ENCODE measurements around the gene VGF.

Gene VGF

DNA sequence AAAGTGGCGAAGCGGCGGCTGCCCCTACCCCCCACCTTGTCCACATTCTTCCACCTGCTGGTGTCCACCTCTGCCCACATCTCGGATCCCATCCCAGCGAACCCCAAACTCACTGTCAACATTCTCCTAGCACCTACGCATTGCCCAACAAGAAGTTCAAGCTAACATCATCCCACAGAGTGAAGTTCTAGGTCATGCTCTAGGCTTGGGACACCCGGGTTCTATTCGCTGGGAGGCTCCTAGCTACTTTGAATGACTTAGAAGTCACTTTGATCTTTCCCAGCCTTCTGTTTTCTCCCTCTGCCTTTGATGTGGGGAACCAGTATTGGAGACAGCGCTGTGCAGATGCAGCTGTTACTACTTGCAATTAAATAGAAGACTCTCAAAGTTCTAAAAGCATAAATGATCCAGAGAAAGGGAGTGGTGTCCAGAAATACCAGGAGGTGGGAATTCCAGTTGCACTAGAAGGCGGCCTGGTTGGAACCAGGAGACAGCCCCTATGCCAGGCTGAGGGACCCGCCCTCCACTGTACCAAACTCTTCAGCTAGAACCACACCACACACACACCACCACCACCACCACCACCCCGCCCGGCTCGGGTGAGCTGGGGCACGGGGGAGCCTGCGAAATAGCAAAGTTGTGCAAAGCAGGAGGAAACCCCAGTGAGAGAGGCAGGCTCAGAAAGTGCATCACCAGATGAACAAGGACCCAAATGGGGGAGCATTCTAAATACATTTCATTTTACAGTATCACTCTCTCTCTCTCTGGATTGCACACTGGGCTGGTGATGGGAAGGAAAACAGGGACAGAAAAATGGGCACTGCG is 5.5 kb upstream of the VGF start:
- CTCF ChIA-PET, result interaction anchor here (0.9 to 3.1 kb wide), 8 partner anchors 12 to 94 kb away, joined by 3 to 27 read pairs (median 6); no protein-coding TSS in a partner anchor
- POLR2A ChIA-PET, result no interaction called here
- TF ChIP-seq, protein P1, sequence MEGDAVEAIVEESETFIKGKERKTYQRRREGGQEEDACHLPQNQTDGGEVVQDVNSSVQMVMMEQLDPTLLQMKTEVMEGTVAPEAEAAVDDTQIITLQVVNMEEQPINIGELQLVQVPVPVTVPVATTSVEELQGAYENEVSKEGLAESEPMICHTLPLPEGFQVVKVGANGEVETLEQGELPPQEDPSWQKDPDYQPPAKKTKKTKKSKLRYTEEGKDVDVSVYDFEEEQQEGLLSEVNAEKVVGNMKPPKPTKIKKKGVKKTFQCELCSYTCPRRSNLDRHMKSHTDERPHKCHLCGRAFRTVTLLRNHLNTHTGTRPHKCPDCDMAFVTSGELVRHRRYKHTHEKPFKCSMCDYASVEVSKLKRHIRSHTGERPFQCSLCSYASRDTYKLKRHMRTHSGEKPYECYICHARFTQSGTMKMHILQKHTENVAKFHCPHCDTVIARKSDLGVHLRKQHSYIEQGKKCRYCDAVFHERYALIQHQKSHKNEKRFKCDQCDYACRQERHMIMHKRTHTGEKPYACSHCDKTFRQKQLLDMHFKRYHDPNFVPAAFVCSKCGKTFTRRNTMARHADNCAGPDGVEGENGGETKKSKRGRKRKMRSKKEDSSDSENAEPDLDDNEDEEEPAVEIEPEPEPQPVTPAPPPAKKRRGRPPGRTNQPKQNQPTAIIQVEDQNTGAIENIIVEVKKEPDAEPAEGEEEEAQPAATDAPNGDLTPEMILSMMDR (IDR thresholded peaks at IDR 0.05; ENCODE audit: control extremely low read depth, extremely low read depth, low read depth, missing control alignments), result no peak
- DNase-seq (ENCODE audit: extremely low spot score), result no peak

DNA sequence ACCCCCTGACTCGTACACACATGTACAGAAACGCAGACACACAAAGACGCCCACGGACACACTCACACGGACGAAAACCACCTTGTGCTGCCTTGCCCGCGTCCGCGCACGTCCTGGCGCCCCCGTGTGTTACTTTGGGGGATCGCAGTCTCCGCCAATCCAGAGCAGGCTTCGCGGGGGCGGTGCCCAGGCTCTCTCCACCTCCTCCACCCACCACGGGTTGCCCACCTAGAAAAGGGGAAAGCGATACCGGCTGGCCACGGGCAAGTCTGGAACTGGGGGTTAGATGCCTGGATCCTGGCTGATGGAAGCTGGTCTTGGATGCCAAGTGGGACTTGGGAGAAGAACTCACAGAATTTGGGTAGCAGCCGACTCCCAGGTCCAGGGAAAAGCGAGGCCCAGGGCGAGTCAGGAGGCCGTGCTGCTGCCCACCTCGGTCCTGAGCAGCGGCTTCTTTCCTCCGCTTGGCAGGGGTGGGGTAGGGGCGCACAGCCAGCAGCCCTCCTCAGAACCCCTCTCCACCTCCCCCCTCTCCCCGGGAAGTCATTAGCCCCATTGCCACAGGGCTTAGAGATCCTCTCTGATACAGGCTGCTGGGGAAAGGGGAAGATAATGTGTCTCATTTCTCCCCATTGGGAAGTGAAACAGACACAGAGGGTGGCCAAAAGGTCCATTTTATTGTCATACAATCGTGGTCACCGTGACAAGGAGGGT is 4.6 kb upstream of the VGF start:
- ChIA-PET POLR2A (no interaction called here), CTCF (interaction anchor here (0.9 to 3.1 kb wide), 8 partner anchors 12 to 93 kb away, joined by 3 to 27 read pairs (median 6); no protein-coding TSS in a partner anchor)
- TF ChIP-seq, protein P1 (IDR thresholded peaks at IDR 0.05; ENCODE audit: control extremely low read depth, extremely low read depth, low read depth, missing control alignments), result peak; percentile 93
- peak; percentile 81 for DNase-seq (ENCODE audit: extremely low spot score)

DNA sequence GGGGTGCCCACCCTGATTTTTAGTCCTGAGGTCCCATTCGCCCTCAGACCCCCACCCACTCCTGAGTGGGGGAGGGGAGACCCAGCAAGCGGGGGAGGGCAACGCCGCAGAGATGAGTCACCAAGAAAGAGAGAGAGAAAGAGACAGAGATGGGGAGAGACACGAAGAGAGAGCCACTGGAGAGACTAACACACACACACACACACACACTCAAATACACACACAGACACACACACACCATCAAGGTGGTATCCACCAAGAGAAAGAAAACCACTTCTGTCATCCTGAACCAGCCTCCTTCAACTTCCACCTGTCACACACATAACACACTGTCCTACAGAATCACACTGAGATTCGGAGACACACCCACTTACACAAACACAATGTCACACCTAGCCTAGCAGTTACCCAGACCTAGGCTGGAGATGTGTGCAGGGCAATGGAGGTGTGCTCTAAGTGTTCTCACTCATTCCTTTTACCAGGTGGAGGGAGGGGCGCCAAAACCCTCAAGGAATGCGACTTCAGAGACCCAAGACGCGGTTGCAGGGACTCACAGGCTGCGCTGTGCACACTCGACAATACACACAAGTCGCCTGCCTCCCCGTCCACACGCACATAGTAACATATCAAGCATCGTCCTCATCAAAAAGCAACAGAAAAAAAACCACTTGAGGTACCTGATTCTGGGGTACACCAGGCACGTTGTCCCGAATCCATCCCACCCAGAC is 3.9 kb upstream of the VGF start:
- TF ChIP-seq, protein P1 (IDR thresholded peaks at IDR 0.05; ENCODE audit: control extremely low read depth, extremely low read depth, low read depth, missing control alignments), result no peak
- CTCF ChIA-PET, result interaction anchor here (1.2 to 3.1 kb wide), 7 partner anchors 11 to 28 kb away, joined by 3 to 27 read pairs (median 13); no protein-coding TSS in a partner anchor
- POLR2A ChIA-PET, result no interaction called here
- no peak for DNase-seq (ENCODE audit: extremely low spot score)

DNA sequence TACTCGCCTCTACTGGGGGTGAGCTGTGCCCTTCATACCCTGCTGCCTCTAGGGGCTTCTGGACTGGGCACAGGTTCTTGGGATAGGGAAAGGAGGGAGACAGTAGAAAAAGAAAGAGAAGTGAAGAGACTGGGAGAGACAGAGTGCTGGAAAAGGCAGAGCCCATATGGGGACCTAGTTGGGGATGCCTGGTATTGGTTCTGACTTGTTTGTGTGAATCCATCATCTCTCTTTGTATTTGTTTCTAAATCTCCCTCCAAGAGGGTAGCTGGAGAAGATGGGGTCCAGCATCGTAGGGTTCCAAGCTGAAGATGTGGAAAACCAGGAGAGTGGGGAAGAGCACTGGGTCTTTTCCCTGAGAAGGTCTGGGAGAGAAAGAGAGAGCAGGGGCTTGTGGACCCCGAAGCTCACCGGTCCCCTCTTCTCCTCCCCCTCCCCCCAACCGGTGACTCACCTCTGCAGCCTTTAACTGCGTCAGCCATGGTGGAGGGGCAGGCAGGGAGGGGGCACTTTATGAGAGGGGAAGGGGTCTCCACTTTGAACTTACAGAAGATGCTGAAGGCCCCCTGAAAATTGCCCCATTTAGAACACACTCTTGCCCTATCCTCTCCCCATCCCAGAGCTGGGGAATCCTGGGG is 3.2 kb upstream of the VGF start:
- TF ChIP-seq, protein P1 (IDR thresholded peaks at IDR 0.05; ENCODE audit: control extremely low read depth, extremely low read depth, low read depth, missing control alignments), result no peak
- POLR2A ChIA-PET, result no interaction called here
- DNase-seq (ENCODE audit: extremely low spot score), result no peak
- CTCF ChIA-PET, result interaction anchor here (0.6 to 1.6 kb wide), 5 partner anchors 11 to 27 kb away, joined by 3 to 14 read pairs (median 4); no protein-coding TSS in a partner anchor

DNA sequence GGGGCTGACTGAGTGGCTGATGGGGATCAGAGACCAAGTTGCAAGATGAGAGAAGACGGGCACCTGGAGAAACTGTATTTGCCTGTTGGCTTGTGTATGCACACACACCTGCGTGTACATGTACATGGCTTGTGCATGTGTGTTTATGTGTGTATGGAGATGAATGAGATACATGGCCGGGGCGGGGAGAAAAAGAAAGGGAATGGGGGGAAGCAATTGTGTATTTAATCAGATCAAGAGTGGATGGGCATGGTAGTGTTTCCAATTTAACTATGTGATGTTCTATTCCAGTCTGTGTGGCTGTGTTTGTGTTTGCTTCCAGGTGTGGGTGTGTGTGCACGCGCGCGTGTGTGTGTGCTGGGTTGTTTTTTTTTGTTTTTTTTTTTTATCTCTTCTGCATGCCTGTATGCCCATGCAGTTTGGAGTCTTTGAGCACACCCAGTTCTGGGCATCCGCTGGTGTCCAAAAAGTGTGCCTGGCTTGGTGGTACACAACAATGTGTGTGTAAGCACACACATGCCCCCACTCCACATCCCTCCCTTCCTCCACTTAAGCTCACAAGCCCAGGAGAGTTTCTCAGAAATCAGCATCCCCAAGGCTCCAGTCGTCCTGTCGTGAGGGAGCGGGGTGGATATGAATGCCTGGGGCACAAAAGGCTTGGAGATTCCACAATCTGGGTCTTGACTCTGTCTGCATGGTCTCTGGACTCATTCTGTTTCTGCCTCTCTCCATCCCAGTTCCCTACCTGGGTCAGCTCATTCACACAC is 2.5 kb upstream of the VGF start:
- TF ChIP-seq, protein P1 (IDR thresholded peaks at IDR 0.05; ENCODE audit: control extremely low read depth, extremely low read depth, low read depth, missing control alignments), result no peak
- ChIA-PET POLR2A (no interaction called here), CTCF (interaction anchor here (0.6 to 1.6 kb wide), 5 partner anchors 10 to 27 kb away, joined by 3 to 14 read pairs (median 4); no protein-coding TSS in a partner anchor)
- no peak for DNase-seq (ENCODE audit: extremely low spot score)

Measured in GM10248 (cell line).